Upper lobe of left lung (tissue), 4 donors: ENCODE data around the gene GNG7.

Experiments used
- POLR2A ChIP-seq, 4 donors: fragments of 450-650 bp; IDR thresholded peaks; one replicate each; pipeline ENCODE4 v1.5.1; 2016 to 2017; ENCODE audit warnings: antibody characterized with exemption in 4 of 4, mild to moderate bottlenecking in 2 of 4
- POLR2AphosphoS5 ChIP-seq, 2 donors: sonication (generic); formaldehyde crosslinking; IDR thresholded peaks; one replicate each; pipeline ENCODE4 v1.5.1; 2017; ENCODE audit warnings: antibody characterized with exemption in 2 of 2
- TF ChIP-seq, protein P1 (sequence below), 6 experiments: fragments of 450-650 bp in 4 of 6; fragments of 200-600 bp in 2 of 6; sonication (generic) in 2 of 6; IDR thresholded peaks; one replicate each; pipeline ENCODE4 v1.5.1; 2016 to 2019; ENCODE audit warnings: antibody characterized with exemption in 6 of 6

GRCh38 chr19:2627855-2628254 lies 74.6 kb downstream of the GNG7 start:
- TF ChIP-seq, protein P1, sequence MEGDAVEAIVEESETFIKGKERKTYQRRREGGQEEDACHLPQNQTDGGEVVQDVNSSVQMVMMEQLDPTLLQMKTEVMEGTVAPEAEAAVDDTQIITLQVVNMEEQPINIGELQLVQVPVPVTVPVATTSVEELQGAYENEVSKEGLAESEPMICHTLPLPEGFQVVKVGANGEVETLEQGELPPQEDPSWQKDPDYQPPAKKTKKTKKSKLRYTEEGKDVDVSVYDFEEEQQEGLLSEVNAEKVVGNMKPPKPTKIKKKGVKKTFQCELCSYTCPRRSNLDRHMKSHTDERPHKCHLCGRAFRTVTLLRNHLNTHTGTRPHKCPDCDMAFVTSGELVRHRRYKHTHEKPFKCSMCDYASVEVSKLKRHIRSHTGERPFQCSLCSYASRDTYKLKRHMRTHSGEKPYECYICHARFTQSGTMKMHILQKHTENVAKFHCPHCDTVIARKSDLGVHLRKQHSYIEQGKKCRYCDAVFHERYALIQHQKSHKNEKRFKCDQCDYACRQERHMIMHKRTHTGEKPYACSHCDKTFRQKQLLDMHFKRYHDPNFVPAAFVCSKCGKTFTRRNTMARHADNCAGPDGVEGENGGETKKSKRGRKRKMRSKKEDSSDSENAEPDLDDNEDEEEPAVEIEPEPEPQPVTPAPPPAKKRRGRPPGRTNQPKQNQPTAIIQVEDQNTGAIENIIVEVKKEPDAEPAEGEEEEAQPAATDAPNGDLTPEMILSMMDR (IDR thresholded peaks at IDR 0.05), result no peak
- no peak for TF ChIP-seq POLR2AphosphoS5 (IDR thresholded peaks at IDR 0.05)
- no peak for TF ChIP-seq POLR2A (IDR thresholded peaks at IDR 0.05)
